GM12878 (cell line): ENCODE data around the gene SYNJ2. TPM values are rescaled to one million over a fixed set of nuclear protein-coding genes. Genes with fewer than 3 reads are reported as not detected.

ENCODE experiments used
- ATAC-seq: fragments of 200-7000 bp; cut with Tn5 transposase; 3 replicates; pipeline ENCODE4 v1.9.1; 2020; ENCODE audit warnings: mild to moderate bottlenecking, moderate library complexity
- BruUV-seq: library from RNA; stranded (reverse); fragments of 400-500 nt; replicated peaks from 2 replicates; lab custom pipeline; 2021; lab: Mats Ljungman, UMichigan
- CTCF ChIA-PET: fragments of 300-600 bp; sonication (Branson Sonifier 250); formaldehyde crosslinking; extraction: SDS; loops from one replicate; lab custom pipeline; 2021; ENCODE audit warnings: inconsistent platforms; lab: Yijun Ruan, JAX
- POLR2A ChIA-PET: fragments of 350-600 bp; formaldehyde crosslinking; extraction: SDS; loops from one replicate; lab custom pipeline; 2021; ENCODE audit warnings: inconsistent platforms; lab: Charles Lee
- RAD21 ChIA-PET: fragments of 300-600 bp; sonication (Branson Sonifier 250); formaldehyde crosslinking; loops from one replicate; lab custom pipeline; 2023; ENCODE audit warnings: antibody characterized with exemption; ENCODE audit not compliant: unreplicated experiment; lab: Charles Lee
- SMC1A ChIA-PET: fragments of 300-600 bp; sonication (Branson Sonifier 250); formaldehyde crosslinking; loops from one replicate; lab custom pipeline; 2023; ENCODE audit not compliant: unreplicated experiment, uncharacterized antibody; lab: Charles Lee
- DNase-seq: peaks from one replicate; pipeline ENCODE4 v3.0.0-alpha.2; 2011; ENCODE audit warnings: low read depth, low spot score
- FAIRE-seq: peaks from 3 replicates; lab custom pipeline; 2011; peaks lifted over from hg19 to GRCh38; lab: Jason Lieb, UNC
- H2AFZ ChIP-seq: 2 replicates; pipeline ENCODE4 v1.6.0; 2011; ENCODE audit warnings: low read depth, low read length, control low read depth; ENCODE audit not compliant: control insufficient read depth
- H3K27ac ChIP-seq: 2 replicates; pipeline ENCODE4 v1.5.1; 2011; ENCODE audit warnings: control low read depth; ENCODE audit not compliant: control insufficient read depth, insufficient read depth
- H3K27me3 ChIP-seq, 2 experiments: replicated peaks in 1 of 2; 2 replicates each; pipeline versions ENCODE4 v1.6.0 to v1.6.1; 2011; ENCODE audit warnings: low read length in 1 of 2; ENCODE audit not compliant: control insufficient read depth in 2 of 2, insufficient read depth in 2 of 2
- H3K36me3 ChIP-seq, 2 experiments: 2 replicates each; pipeline ENCODE4 v1.5.1; 2011; ENCODE audit warnings: low read length in 1 of 2; ENCODE audit not compliant: control insufficient read depth in 2 of 2, insufficient read depth in 2 of 2
- H3K4me1 ChIP-seq: 2 replicates; pipeline ENCODE4 v1.6.1; 2011; ENCODE audit warnings: mild to moderate bottlenecking, low read length, moderate library complexity, mixed read lengths; ENCODE audit not compliant: control insufficient read depth, insufficient read depth
- H3K4me2 ChIP-seq: 2 replicates; pipeline ENCODE4 v1.6.0; 2011; ENCODE audit warnings: control low read depth; ENCODE audit not compliant: control insufficient read depth, insufficient read depth
- H3K4me3 ChIP-seq: fragments of 200-600 bp; sonication (generic); 2 replicates; pipeline ENCODE4 v1.5.1; 2016
- H3K79me2 ChIP-seq: 2 replicates; pipeline ENCODE4 v1.6.0; 2011; ENCODE audit warnings: low read length; ENCODE audit not compliant: control insufficient read depth, insufficient read depth
- H3K9ac ChIP-seq: 2 replicates; pipeline ENCODE4 v1.8.0; 2011; ENCODE audit warnings: low read length, control low read depth, mixed read lengths; ENCODE audit not compliant: control insufficient read depth, insufficient read depth
- H3K9me3 ChIP-seq: replicated peaks from 3 replicates; pipeline ENCODE4 v1.5.1; 2011; ENCODE audit warnings: mild to moderate bottlenecking, low read length; ENCODE audit not compliant: control insufficient read depth, insufficient read depth
- H4K20me1 ChIP-seq: 2 replicates; pipeline ENCODE4 v1.6.0; 2011; ENCODE audit not compliant: control insufficient read depth, insufficient read depth
- BCL11A ChIP-seq: IDR thresholded peaks from 2 replicates; pipeline ENCODE4 v1.6.1; 2011; ENCODE audit warnings: low read depth, low read length
- BRCA1 ChIP-seq: IDR thresholded peaks from 2 replicates; pipeline ENCODE4 v1.6.1; 2011; ENCODE audit warnings: low read depth, low read length, improper control_type of control experiment
- DPF2 ChIP-seq: fragments of 450-650 bp; IDR thresholded peaks from 2 replicates; pipeline ENCODE4 v1.6.1; 2017; ENCODE audit warnings: mild to moderate bottlenecking
- EP300 ChIP-seq, 2 experiments: fragments of 150-350 bp in 1 of 2; IDR thresholded peaks; 2 replicates each; pipeline ENCODE4 v1.6.1; 2011 to 2012; ENCODE audit warnings: low read depth in 2 of 2, low read length in 2 of 2, borderline replicate concordance in 1 of 2, improper control_type of control experiment in 1 of 2, inconsistent platforms in 1 of 2; ENCODE audit not compliant: control insufficient read depth in 1 of 2
- FOXM1 ChIP-seq: IDR thresholded peaks from 2 replicates; pipeline ENCODE4 v1.6.1; 2012; ENCODE audit warnings: low read depth, mild to moderate bottlenecking, inconsistent platforms, low read length, moderate library complexity
- MTA3 ChIP-seq: IDR thresholded peaks from 2 replicates; pipeline ENCODE4 v1.6.1; 2012; ENCODE audit warnings: low read length, inconsistent platforms, borderline replicate concordance
- MYB ChIP-seq: fragments of 150-350 bp; IDR thresholded peaks from 2 replicates; pipeline ENCODE4 v1.6.1; 2014; ENCODE audit warnings: mild to moderate bottlenecking, low read depth, low read length, borderline replicate concordance
- NBN ChIP-seq: fragments of 450-650 bp; IDR thresholded peaks from 2 replicates; pipeline ENCODE4 v1.6.1; 2016
- NFXL1 ChIP-seq: fragments of 450-650 bp; IDR thresholded peaks from 2 replicates; pipeline ENCODE4 v1.6.1; 2017; ENCODE audit warnings: antibody characterized with exemption, mild to moderate bottlenecking, borderline replicate concordance
- NR2F1 ChIP-seq: fragments of 450-650 bp; conservative IDR thresholded peaks from 2 replicates; pipeline ENCODE4 v1.6.1; 2017; ENCODE audit warnings: mild to moderate bottlenecking
- POLR2AphosphoS5 ChIP-seq: IDR thresholded peaks from 2 replicates; pipeline ENCODE4 v1.6.1; 2011; ENCODE audit warnings: mild to moderate bottlenecking, low read length, inconsistent platforms
- RELA ChIP-seq: fragments of 450-650 bp; IDR thresholded peaks from 2 replicates; pipeline ENCODE4 v1.8.0; 2014; ENCODE audit warnings: borderline replicate concordance; ENCODE audit not compliant: partially characterized antibody
- STAT1 ChIP-seq: fragments of 450-650 bp; conservative IDR thresholded peaks from 2 replicates; pipeline ENCODE4 v1.6.1; 2014; ENCODE audit warnings: antibody characterized with exemption, mild to moderate bottlenecking
- SUZ12 ChIP-seq: fragments of 200-600 bp; sonication (generic); IDR thresholded peaks from one replicate; pipeline ENCODE4 v1.6.1; 2018; ENCODE audit warnings: antibody characterized with exemption, mild to moderate bottlenecking; ENCODE audit not compliant: unreplicated experiment
- TAF1 ChIP-seq: IDR thresholded peaks from 2 replicates; pipeline ENCODE4 v1.6.1; 2011; ENCODE audit warnings: mild to moderate bottlenecking, low read depth, low read length, borderline replicate concordance
- ZNF217 ChIP-seq: fragments of 450-650 bp; IDR thresholded peaks from 2 replicates; pipeline ENCODE4 v1.6.1; 2017; ENCODE audit warnings: antibody characterized with exemption, mild to moderate bottlenecking
- WGBS: methylation state at CpG from one replicate; pipeline ENCODE4 v1.1.6; 2016; ENCODE audit warnings: low lambda C conversion rate; ENCODE audit not compliant: insufficient replicate concordance, insufficient coverage; ENCODE audit errors: missing lambda C conversion rate; 5-methylcytosine and 5-hydroxymethylcytosine counted together
- in situ Hi-C: fragments of 300-500 bp; cut with MboI; formaldehyde crosslinking; loops from 9 replicates; pipeline ENCODE4 v1.14.3; 2018; ENCODE audit warnings: mixed read lengths
- intact Hi-C: fragments of 100-400 bp; cut with micrococcal nuclease; formaldehyde crosslinking; loops from one replicate; pipeline ENCODE4 v1.14.2; 2022; ENCODE audit not compliant: unreplicated experiment
- polyA plus RNA-seq, 11 experiments: library from polyadenylated mRNA; depleted of rRNA in 4 of 11; unstranded in 6 of 11; stranded (reverse) in 5 of 11; fragments of >200 nt; fragmentation: Nextera tagmentation in 4 of 11; fragmentation: Illumina TruSeq in 1 of 11; extraction: Ambion mirVana in 4 of 11; extraction: Trizol in 1 of 11; gene quantifications; 1 replicate in 1 of 11; 2 replicates in 10 of 11; pipeline versions ENCODE4 v1.2.1 to v1.2.3, GENCODE V29; 2011 to 2016; ENCODE audit warnings: inconsistent platforms in 2 of 11, missing spikeins in 2 of 11, low read depth in 1 of 11
- total RNA-seq, 4 experiments: library from RNA; depleted of rRNA in 3 of 4; stranded (reverse); fragments of >200 nt in 3 of 4; fragmentation: Illumina TruSeq in 1 of 4; extraction: Trizol in 1 of 4; gene quantifications; 2 replicates each; pipeline versions ENCODE4 v1.2.1 to v1.2.3, GENCODE V29; 2013 to 2021
- TF ChIP-seq, protein P1 (sequence below): IDR thresholded peaks from 2 replicates; pipeline ENCODE4 v1.6.1; 2012; ENCODE audit warnings: low read depth, low read length, improper control_type of control experiment
- TF ChIP-seq, protein P2 (sequence below): IDR thresholded peaks from 2 replicates; pipeline ENCODE4 v1.6.1; 2011; ENCODE audit warnings: low read depth, low read length, improper control_type of control experiment, borderline replicate concordance
- TF ChIP-seq, protein P3 (sequence below): fragments of 450-650 bp; IDR thresholded peaks from 2 replicates; pipeline ENCODE4 v1.6.1; 2017; ENCODE audit warnings: low read depth, mild to moderate bottlenecking, moderate library complexity

SYNJ2 gene
- total and polyA plus RNA-seq, 10 of the 15 experiments (the other 5 are each of a cell fraction or from before 2014, with no cell fraction given): 0.11 to 1.8 (median 0.57) TPM

DNA sequence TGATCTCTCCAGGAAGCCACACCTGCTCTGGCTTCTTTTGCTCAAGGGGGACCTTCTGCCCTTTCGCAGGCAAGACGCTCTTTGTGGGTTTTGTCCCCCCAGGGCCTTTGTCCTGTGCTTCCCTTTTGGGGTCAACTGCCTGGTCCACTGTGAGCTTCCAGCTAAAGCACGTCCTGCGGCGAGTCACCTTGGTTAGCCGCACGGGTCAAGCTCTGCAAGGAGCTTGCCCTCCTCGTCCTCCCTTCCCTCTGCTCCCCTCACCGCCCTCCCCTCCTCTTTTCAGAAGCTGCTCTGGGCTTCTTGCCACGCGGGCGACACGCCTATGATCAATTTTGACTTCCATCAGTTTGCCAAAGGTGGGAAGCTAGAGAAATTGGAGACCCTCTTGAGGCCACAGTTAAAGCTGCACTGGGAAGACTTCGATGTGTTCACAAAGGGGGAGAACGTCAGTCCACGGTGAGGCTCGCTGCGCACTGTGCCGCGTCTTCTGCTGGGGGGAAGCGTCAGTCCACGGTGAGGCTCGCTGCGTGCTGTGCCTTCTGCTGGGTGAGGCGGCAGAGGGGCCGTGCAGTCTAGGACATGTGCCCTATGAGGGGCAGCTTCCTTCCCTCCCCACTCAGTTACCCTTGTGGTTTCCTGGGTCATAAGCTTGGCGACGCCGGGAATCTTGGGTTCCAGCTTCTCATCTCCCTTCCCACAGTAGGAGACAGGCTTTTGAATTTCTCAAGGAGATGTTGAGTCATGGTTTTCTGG lies 80.2 kb downstream of the SYNJ2 start:
- H2AFZ ChIP-seq: no peak overlapping the region
- H3K4me3 ChIP-seq: no peak overlapping the region
- ATAC-seq (no peak), FAIRE-seq (no peak), DNase-seq (no peak)
- H3K27ac ChIP-seq: no peak overlapping the region
- no peaks in the 10 kb centered on the region for H4K20me1 ChIP-seq
- no TSS peak for BruUV-seq
- RAD21 ChIA-PET: no interaction called here
- H3K79me2 ChIP-seq: no peaks in the 10 kb centered on the region
- POLR2A ChIA-PET: no interaction called here
- no peaks in the 10 kb centered on the region for H3K36me3 ChIP-seq
- 98% methylated on average over 22 of the region's 29 CpGs for WGBS
- CTCF ChIA-PET: interaction anchor here (1.9 kb wide), 1 partner anchor 10 kb away, joined by 6 read pairs; no protein-coding TSS in a partner anchor
- no peak for TF ChIP-seq NFXL1
- TF ChIP-seq, protein P1, sequence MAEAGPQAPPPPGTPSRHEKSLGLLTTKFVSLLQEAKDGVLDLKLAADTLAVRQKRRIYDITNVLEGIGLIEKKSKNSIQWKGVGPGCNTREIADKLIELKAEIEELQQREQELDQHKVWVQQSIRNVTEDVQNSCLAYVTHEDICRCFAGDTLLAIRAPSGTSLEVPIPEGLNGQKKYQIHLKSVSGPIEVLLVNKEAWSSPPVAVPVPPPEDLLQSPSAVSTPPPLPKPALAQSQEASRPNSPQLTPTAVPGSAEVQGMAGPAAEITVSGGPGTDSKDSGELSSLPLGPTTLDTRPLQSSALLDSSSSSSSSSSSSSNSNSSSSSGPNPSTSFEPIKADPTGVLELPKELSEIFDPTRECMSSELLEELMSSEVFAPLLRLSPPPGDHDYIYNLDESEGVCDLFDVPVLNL: no peak
- TF ChIP-seq, protein P2, sequence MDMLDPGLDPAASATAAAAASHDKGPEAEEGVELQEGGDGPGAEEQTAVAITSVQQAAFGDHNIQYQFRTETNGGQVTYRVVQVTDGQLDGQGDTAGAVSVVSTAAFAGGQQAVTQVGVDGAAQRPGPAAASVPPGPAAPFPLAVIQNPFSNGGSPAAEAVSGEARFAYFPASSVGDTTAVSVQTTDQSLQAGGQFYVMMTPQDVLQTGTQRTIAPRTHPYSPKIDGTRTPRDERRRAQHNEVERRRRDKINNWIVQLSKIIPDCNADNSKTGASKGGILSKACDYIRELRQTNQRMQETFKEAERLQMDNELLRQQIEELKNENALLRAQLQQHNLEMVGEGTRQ: no peak
- TF ChIP-seq, protein P3, sequence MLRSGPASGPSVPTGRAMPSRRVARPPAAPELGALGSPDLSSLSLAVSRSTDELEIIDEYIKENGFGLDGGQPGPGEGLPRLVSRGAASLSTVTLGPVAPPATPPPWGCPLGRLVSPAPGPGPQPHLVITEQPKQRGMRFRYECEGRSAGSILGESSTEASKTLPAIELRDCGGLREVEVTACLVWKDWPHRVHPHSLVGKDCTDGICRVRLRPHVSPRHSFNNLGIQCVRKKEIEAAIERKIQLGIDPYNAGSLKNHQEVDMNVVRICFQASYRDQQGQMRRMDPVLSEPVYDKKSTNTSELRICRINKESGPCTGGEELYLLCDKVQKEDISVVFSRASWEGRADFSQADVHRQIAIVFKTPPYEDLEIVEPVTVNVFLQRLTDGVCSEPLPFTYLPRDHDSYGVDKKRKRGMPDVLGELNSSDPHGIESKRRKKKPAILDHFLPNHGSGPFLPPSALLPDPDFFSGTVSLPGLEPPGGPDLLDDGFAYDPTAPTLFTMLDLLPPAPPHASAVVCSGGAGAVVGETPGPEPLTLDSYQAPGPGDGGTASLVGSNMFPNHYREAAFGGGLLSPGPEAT: no peak
- no peak for TF ChIP-seq NR2F1
- TF ChIP-seq EP300 (IDR thresholded peaks at IDR 0.05; ENCODE audit: borderline replicate concordance in 1 of 2, control insufficient read depth in 1 of 2, low read depth in 2 of 2, low read length in 2 of 2): no peak
- no peak for TF ChIP-seq BCL11A
- no peak for TF ChIP-seq FOXM1
- TF ChIP-seq BRCA1: no peak
- no peak for TF ChIP-seq MYB
- TF ChIP-seq POLR2AphosphoS5: no peak
- TF ChIP-seq SUZ12: no peak
- TF ChIP-seq NBN: no peak
- no peak for TF ChIP-seq RELA
- TF ChIP-seq DPF2: no peak
- no peak for TF ChIP-seq STAT1
- no peak for TF ChIP-seq MTA3
- TF ChIP-seq TAF1: no peak
- no peak for TF ChIP-seq ZNF217
- in situ Hi-C loops (no loop called here), intact Hi-C loops (no loop called here)
- H3K27me3 ChIP-seq: no peaks in the 10 kb centered on the region
- SMC1A ChIA-PET: interaction anchor here (0.7 kb wide), 1 partner anchor 11 kb away, joined by 3 read pairs; no protein-coding TSS in a partner anchor
- no peaks in the 10 kb centered on the region for H3K4me1 ChIP-seq
- H3K9ac ChIP-seq: no peak overlapping the region
- H3K4me2 ChIP-seq: no peak overlapping the region
- no peaks in the 10 kb centered on the region for H3K9me3 ChIP-seq
